ENCODE results near the gene WWC1.

Gene WWC1

GRCh38 chr5:168327451-168327850, 36.0 kb downstream of the WWC1 start:
- TF ChIP-seq, protein P1, sequence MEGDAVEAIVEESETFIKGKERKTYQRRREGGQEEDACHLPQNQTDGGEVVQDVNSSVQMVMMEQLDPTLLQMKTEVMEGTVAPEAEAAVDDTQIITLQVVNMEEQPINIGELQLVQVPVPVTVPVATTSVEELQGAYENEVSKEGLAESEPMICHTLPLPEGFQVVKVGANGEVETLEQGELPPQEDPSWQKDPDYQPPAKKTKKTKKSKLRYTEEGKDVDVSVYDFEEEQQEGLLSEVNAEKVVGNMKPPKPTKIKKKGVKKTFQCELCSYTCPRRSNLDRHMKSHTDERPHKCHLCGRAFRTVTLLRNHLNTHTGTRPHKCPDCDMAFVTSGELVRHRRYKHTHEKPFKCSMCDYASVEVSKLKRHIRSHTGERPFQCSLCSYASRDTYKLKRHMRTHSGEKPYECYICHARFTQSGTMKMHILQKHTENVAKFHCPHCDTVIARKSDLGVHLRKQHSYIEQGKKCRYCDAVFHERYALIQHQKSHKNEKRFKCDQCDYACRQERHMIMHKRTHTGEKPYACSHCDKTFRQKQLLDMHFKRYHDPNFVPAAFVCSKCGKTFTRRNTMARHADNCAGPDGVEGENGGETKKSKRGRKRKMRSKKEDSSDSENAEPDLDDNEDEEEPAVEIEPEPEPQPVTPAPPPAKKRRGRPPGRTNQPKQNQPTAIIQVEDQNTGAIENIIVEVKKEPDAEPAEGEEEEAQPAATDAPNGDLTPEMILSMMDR (IDR thresholded peaks at IDR 0.05; ENCODE audit: low read length) = no peak
- no peak for TF ChIP-seq EZH2 (IDR thresholded peaks at IDR 0.05; ENCODE audit: borderline replicate concordance, low read length)
- Histone ChIP-seq H3K9me2 (ENCODE audit: low read depth, low read length) (no peaks in the 10 kb centered on the region), H3K9ac (ENCODE audit: low read length) (no peak overlapping the region), H3K27ac (ENCODE audit: low read depth, low read length, poor library complexity, severe bottlenecking) (no peak overlapping the region), H3K9me3 (ENCODE audit: low read length) (no peaks in the 10 kb centered on the region), H3K27me3 (ENCODE audit: insufficient read depth, low read length) (no peaks in the 10 kb centered on the region), H3F3A (ENCODE audit: insufficient read depth, low read length) (no peaks in the 10 kb centered on the region), H3K79me2 (ENCODE audit: insufficient read depth, low read length) (no peaks in the 10 kb centered on the region), H3K4me2 (ENCODE audit: low read length) (no peak overlapping the region), H4K20me1 (ENCODE audit: insufficient read depth, low read length) (no peaks in the 10 kb centered on the region), H3K4me1 (ENCODE audit: insufficient read depth, low read length, severe bottlenecking) (no peaks in the 10 kb centered on the region), H3K4me3 (ENCODE audit: low read depth, low read length, poor library complexity, severe bottlenecking) (no peak overlapping the region), H2AFZ (ENCODE audit: low read length) (no peak overlapping the region), H3K36me3 (ENCODE audit: insufficient read depth, low read length) (no peaks in the 10 kb centered on the region; the same call in 1 of the 2 replicates)

GRCh38 chr5:168327994-168328393, 36.5 kb downstream of the WWC1 start:
- H3K27ac ChIP-seq (ENCODE audit: low read depth, low read length, poor library complexity, severe bottlenecking) = no peak overlapping the region
- no peaks in the 10 kb centered on the region for H3F3A ChIP-seq (ENCODE audit: insufficient read depth, low read length)

GRCh38 chr5:168328814-168329213, 37.4 kb downstream of the WWC1 start:
- Histone ChIP-seq H3K36me3 (ENCODE audit: insufficient read depth, low read length) (no peaks in the 10 kb centered on the region), H3K27me3 (ENCODE audit: insufficient read depth, low read length) (no peaks in the 10 kb centered on the region), H2AFZ (ENCODE audit: low read length) (no peak overlapping the region), H3K4me2 (ENCODE audit: low read length) (no peak overlapping the region), H3K9me2 (ENCODE audit: low read depth, low read length) (no peaks in the 10 kb centered on the region), H3K27ac (ENCODE audit: low read depth, low read length, poor library complexity, severe bottlenecking) (no peak overlapping the region), H3K9ac (ENCODE audit: low read length) (no peak overlapping the region), H3K9me3 (ENCODE audit: low read length) (no peaks in the 10 kb centered on the region), H3K4me3 (ENCODE audit: low read depth, low read length, poor library complexity, severe bottlenecking) (no peak overlapping the region), H3F3A (ENCODE audit: insufficient read depth, low read length) (no peaks in the 10 kb centered on the region), H4K20me1 (ENCODE audit: insufficient read depth, low read length) (no peaks in the 10 kb centered on the region), H3K4me1 (ENCODE audit: insufficient read depth, low read length, severe bottlenecking) (no peaks in the 10 kb centered on the region), H3K79me2 (ENCODE audit: insufficient read depth, low read length) (no peaks in the 10 kb centered on the region)
- TF ChIP-seq, protein P1 (IDR thresholded peaks at IDR 0.05; ENCODE audit: low read length) = no peak
- no peak for TF ChIP-seq EZH2 (IDR thresholded peaks at IDR 0.05; ENCODE audit: borderline replicate concordance, low read length)

More at GRCh38 chr5:168327994-168328393, 36.5 kb downstream of the WWC1 start:
- H3K27me3 ChIP-seq (ENCODE audit: insufficient read depth, low read length) = no peaks in the 10 kb centered on the region
- no peak overlapping the region for H3K4me3 ChIP-seq (ENCODE audit: low read depth, low read length, poor library complexity, severe bottlenecking)
- H3K79me2 ChIP-seq (ENCODE audit: insufficient read depth, low read length) = no peaks in the 10 kb centered on the region
- no peak overlapping the region for H2AFZ ChIP-seq (ENCODE audit: low read length)
- no peaks in the 10 kb centered on the region for H3K4me1 ChIP-seq (ENCODE audit: insufficient read depth, low read length, severe bottlenecking)
- no peak for TF ChIP-seq EZH2 (IDR thresholded peaks at IDR 0.05; ENCODE audit: borderline replicate concordance, low read length)
- TF ChIP-seq, protein P1 (IDR thresholded peaks at IDR 0.05; ENCODE audit: low read length) = no peak
- H3K9me2 ChIP-seq (ENCODE audit: low read depth, low read length) = no peaks in the 10 kb centered on the region
- H3K9me3 ChIP-seq (ENCODE audit: low read length) = no peaks in the 10 kb centered on the region
- no peaks in the 10 kb centered on the region for H4K20me1 ChIP-seq (ENCODE audit: insufficient read depth, low read length)
- no peak overlapping the region for H3K9ac ChIP-seq (ENCODE audit: low read length)
- H3K4me2 ChIP-seq (ENCODE audit: low read length) = no peak overlapping the region
- no peaks in the 10 kb centered on the region for H3K36me3 ChIP-seq (ENCODE audit: insufficient read depth, low read length)
